ENCODE measurements around the gene CA12. TPM values are rescaled to one million over a fixed set of nuclear protein-coding genes. Genes with fewer than 3 reads are reported as not detected.

Gene CA12
- total RNA-seq, 2 experiments from 2014 or later = 0.58 TPM; not detected in 1

DNA sequence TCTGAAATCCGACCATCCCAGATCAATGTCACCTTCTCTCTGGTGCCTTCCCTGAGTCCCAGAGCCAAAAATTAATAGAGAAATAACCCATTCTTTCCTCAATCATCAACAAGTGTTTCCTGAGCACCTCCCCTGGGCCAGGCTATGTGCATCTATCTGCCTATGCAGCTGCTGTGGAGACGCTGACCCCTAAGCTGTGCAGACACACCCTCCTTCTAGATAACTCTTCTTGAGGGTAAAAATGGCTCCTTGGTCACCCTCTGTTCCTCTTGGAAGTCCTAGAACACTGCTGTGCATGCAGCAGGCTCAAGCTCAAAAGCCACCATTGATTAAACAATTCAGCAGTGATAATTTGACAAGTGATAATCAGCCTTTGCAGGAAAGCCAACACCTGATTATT lies 18.4 kb downstream of the CA12 start:
- POLR2A ChIA-PET = no interaction called here

DNA sequence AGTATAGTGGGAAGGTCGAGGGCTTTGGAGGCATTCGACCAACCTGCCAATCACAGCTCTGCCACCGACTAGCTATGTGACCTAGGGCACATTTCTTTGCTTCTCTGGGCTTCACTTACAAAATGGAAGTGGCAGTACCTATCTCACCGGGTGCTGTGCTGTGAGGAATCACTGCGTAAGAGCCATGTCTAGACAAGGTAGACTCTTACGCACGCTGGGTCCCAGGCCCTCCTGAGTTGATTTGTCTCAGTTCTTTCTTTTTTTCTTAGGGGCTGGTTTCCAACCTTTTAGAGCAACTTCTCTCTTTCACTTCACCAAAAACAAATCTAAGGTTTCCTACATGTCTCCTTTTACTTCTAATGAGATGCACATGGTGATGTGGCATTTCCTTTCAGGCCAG lies 18.8 kb downstream of the CA12 start:
- ATAC-seq = no peak
- Mint-ChIP-seq H3K27me3 (peaks cover 4% of the 10 kb centered on the region), H3K4me3 (no peak overlapping the region), H3K9me3 (no peaks in the 10 kb centered on the region), H3K4me1 (ENCODE audit: low read depth) (no peaks in the 10 kb centered on the region), H3K27ac (no peak overlapping the region), H3K36me3 (ENCODE audit: low read depth) (no peaks in the 10 kb centered on the region)
- no peak for DNase-seq
- ChIA-PET POLR2A (no interaction called here), CTCF (no interaction called here)
- TF ChIP-seq, protein P1, sequence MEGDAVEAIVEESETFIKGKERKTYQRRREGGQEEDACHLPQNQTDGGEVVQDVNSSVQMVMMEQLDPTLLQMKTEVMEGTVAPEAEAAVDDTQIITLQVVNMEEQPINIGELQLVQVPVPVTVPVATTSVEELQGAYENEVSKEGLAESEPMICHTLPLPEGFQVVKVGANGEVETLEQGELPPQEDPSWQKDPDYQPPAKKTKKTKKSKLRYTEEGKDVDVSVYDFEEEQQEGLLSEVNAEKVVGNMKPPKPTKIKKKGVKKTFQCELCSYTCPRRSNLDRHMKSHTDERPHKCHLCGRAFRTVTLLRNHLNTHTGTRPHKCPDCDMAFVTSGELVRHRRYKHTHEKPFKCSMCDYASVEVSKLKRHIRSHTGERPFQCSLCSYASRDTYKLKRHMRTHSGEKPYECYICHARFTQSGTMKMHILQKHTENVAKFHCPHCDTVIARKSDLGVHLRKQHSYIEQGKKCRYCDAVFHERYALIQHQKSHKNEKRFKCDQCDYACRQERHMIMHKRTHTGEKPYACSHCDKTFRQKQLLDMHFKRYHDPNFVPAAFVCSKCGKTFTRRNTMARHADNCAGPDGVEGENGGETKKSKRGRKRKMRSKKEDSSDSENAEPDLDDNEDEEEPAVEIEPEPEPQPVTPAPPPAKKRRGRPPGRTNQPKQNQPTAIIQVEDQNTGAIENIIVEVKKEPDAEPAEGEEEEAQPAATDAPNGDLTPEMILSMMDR (IDR thresholded peaks at IDR 0.05) = no peak
- intact Hi-C loops (cut with micrococcal nuclease) = no loop called here

More for the DNA sequence above, 18.4 kb downstream of the CA12 start:
- TF ChIP-seq, protein P1 (IDR thresholded peaks at IDR 0.05) = no peak
- Mint-ChIP-seq H3K27ac (no peak overlapping the region), H3K27me3 (peaks cover 4% of the 10 kb centered on the region), H3K9me3 (no peaks in the 10 kb centered on the region), H3K36me3 (ENCODE audit: low read depth) (no peaks in the 10 kb centered on the region), H3K4me1 (ENCODE audit: low read depth) (no peaks in the 10 kb centered on the region), H3K4me3 (no peak overlapping the region)
- CTCF ChIA-PET = no interaction called here
- no peak for DNase-seq
- no peak for ATAC-seq
- intact Hi-C loops (cut with micrococcal nuclease) = no loop called here

DNA sequence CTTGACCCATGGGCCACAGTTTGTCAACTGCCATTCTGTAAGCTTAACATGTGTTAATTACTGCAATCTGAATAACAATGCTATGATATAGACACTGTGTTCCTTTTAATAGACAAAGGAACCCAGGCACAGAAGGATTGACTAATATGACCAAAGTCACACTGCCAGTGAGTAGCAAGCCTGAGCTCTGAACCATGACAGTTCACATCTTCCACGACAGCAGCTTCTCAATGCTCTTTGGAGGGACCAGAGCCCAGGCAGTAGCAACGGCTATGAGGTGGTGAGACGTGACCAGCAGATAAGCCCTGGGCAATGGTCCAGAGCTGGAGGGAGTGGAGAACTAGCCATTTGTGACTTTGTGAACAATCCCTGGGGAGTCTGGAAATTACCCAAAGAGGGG lies 19.4 kb downstream of the CA12 start:
- POLR2A ChIA-PET = no interaction called here
- Mint-ChIP-seq H3K36me3 (ENCODE audit: low read depth) (no peaks in the 10 kb centered on the region), H3K4me1 (ENCODE audit: low read depth) (no peaks in the 10 kb centered on the region), H3K9me3 (no peaks in the 10 kb centered on the region), H3K27ac (no peak overlapping the region), H3K27me3 (peaks cover 4% of the 10 kb centered on the region), H3K4me3 (no peak overlapping the region)
- DNase-seq (no peak), ATAC-seq (no peak)
- TF ChIP-seq, protein P1 (IDR thresholded peaks at IDR 0.05) = no peak
- CTCF ChIA-PET = interaction anchor here (0.6 kb wide), 1 partner anchor 73 kb away, joined by 3 read pairs; no protein-coding TSS in a partner anchor
- intact Hi-C loops (cut with micrococcal nuclease) = no loop called here

DNA sequence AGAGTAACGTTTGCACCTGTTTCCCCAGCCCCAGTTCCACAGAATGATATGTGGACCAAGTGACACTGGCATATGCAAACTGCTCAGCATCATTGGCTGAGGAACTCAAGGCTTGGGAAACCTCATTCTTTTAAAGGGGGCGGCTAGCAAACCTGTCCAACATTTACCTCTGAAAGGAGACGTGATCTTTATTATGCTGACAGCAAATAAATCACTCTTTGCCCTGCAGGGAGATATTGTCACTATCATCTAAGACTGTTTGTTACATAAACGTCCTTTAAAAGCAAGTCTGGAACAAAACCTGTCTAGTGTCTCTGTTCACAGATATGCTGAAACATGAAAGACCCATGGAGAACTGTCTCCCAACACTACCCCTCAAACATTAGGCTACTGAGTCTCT lies 21.5 kb downstream of the CA12 start:
- H3K27ac Mint-ChIP-seq = no peak overlapping the region
- no peaks in the 10 kb centered on the region for H3K4me1 Mint-ChIP-seq (ENCODE audit: low read depth)
- TF ChIP-seq, protein P1 (IDR thresholded peaks at IDR 0.05) = no peak
- DNase-seq = no peak
- POLR2A ChIA-PET = no interaction called here
- H3K27me3 Mint-ChIP-seq = peaks cover 4% of the 10 kb centered on the region
- CTCF ChIA-PET = no interaction called here
- no peaks in the 10 kb centered on the region for H3K36me3 Mint-ChIP-seq (ENCODE audit: low read depth)
- intact Hi-C loops (cut with micrococcal nuclease) = no loop called here
- no peak overlapping the region for H3K4me3 Mint-ChIP-seq
- no peaks in the 10 kb centered on the region for H3K9me3 Mint-ChIP-seq
- ATAC-seq = no peak

DNA sequence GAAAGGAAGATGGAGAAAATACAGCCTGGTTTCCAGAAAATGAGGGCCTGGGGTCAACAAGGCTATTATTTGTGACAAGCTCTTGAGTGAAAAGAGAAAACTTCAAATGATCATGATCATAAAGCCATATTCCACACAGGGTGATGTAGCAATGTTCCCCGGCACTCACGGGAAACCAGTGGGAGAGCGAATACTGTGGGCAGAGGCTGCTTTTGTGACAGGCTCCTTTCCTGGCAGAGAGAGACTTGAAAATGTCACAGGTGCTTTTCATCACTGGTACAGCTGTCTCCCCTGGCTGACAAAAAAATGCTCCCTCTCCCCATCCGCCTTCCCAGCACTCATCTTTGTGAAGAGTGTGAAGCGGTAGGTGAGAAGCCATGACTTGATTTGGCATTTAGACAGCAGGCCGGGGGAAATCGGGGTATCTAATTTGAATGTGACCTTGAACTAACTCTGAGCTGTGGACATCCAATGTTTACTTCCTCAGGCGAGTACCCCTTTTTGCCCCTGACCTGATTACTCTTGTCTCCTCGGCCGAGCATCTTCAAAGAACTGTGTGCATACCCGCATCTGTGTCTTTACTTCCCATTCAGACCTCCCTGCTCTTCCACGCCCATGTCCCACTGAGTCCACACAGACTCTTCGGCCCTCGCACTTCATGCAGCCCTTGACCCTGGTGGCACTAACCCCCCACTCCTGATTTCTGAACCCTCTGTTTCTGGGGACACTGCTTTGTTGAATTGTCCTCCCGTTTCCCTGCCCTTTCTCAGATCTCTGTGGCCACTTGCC lies 23.2 kb downstream of the CA12 start:
- ChIA-PET POLR2A (no interaction called here), CTCF (no interaction called here)
- no peaks in the 10 kb centered on the region for H3K4me1 Mint-ChIP-seq (ENCODE audit: low read depth)
- ATAC-seq (no peak), DNase-seq (no peak)
- no peak overlapping the region for H3K4me3 Mint-ChIP-seq
- no peaks in the 10 kb centered on the region for H3K36me3 Mint-ChIP-seq (ENCODE audit: low read depth)
- TF ChIP-seq, protein P1 (IDR thresholded peaks at IDR 0.05) = no peak
- H3K27ac Mint-ChIP-seq = no peak overlapping the region
- H3K27me3 Mint-ChIP-seq = peaks cover 4% of the 10 kb centered on the region
- intact Hi-C loops (cut with micrococcal nuclease) = no loop called here
- no peaks in the 10 kb centered on the region for H3K9me3 Mint-ChIP-seq
